ENCODE results near the gene AMBRA1.

Gene AMBRA1

DNA sequence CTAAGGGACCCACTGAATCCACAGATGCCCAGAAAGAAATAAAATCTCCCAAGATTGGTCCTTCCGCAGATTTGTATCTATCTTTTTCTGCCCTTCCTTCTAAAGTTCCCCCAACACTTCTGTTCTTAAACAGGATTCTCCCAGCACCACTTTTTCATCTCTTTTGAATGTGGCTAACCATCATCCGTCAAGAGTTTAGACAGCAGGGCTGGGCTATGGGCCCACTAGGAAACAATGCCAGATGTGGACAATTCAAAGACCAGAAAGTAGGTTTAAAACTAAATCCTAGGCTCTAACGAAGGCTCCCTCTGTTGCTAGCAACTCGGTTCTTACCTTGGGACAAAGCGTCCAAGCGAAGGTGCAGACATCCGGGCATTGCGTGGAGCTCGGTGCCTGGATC, 100.0 kb downstream of the AMBRA1 start:
- H3K23ac ChIP-seq (ENCODE audit: low read length in 2 of 2), result no peak overlapping the region
- H3K4ac ChIP-seq (ENCODE audit: low read depth in 1 of 2, low read length in 2 of 2), result no peak overlapping the region
- peaks cover 23% of the 10 kb centered on the region for H3K79me1 ChIP-seq (replicated peaks; ENCODE audit: low read length, poor library complexity, severe bottlenecking)
- H3K14ac ChIP-seq (ENCODE audit: low read length in 2 of 2), result no peak overlapping the region
- H3K27me3 ChIP-seq (ENCODE audit: control insufficient read depth in 1 of 2, insufficient read depth in 1 of 2, low read length in 2 of 2), result no peaks in the 10 kb centered on the region
- H3K18ac ChIP-seq (ENCODE audit: low read depth in 1 of 2, low read length in 2 of 2), result no peak overlapping the region
- H4K91ac ChIP-seq (ENCODE audit: low read length), result no peak overlapping the region
- H3K4me1 ChIP-seq (ENCODE audit: control insufficient read depth, insufficient read depth, low read depth, low read length), result no peaks in the 10 kb centered on the region
- no peak overlapping the region for H2BK120ac ChIP-seq (ENCODE audit: low read depth, low read length)
- WGBS, result 96% methylated on average over 9 of the region's 9 CpGs
- peaks cover 5 to 46% of the 10 kb centered on the region in 2 experiments for H3K36me3 ChIP-seq (ENCODE audit: control insufficient read depth in 1 of 2, insufficient read depth in 2 of 2, low read depth in 1 of 2, low read length in 2 of 2)
- H3K4me2 ChIP-seq (ENCODE audit: low read length, poor library complexity, severe bottlenecking), result no peak overlapping the region
- DNase-seq, result no peak
- no peak overlapping the region for H2BK5ac ChIP-seq (ENCODE audit: low read depth, low read length, poor library complexity, severe bottlenecking)
- H2AK5ac ChIP-seq (ENCODE audit: low read length, severe bottlenecking), result no peak overlapping the region
- no peak overlapping the region for H4K8ac ChIP-seq (ENCODE audit: low read length)
- no peak overlapping the region for H3K9ac ChIP-seq (ENCODE audit: low read length)
- no peak overlapping the region for H2BK15ac ChIP-seq (ENCODE audit: low read depth, poor library complexity, severe bottlenecking)
- H3K4me3 ChIP-seq (ENCODE audit: insufficient read depth in 1 of 2, low read depth in 1 of 2, low read length in 2 of 2), result no peak overlapping the region
- no peak overlapping the region for H3K27ac ChIP-seq (ENCODE audit: low read length, poor library complexity, severe bottlenecking)
- no peak overlapping the region for H2AFZ ChIP-seq (ENCODE audit: low read depth, low read length)
- H2BK12ac ChIP-seq (ENCODE audit: low read length in 2 of 2), result no peak overlapping the region
- no peaks in the 10 kb centered on the region for H3K9me3 ChIP-seq (ENCODE audit: control insufficient read depth, low read length)

DNA sequence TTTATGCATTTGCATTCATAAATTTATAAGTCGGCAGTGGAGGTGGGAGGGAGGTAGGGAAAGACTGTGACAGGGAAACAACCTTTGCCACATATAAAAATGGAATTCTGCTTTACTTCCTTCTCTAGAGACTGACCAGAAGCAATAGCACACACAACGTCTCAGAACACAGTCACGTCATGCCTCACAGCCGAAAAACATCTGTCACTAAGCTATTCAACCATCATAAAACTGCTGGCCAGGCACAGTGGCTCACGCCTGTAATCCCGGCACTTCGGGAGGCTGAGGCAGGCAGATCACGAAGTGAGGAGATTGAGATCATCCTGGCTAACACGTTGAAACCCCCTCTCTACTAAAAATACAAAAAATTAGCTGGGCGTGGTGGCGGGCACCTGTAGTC, 101.3 kb downstream of the AMBRA1 start:
- Histone ChIP-seq H4K8ac (ENCODE audit: low read length) (no peak overlapping the region), H3K4ac (ENCODE audit: low read depth in 1 of 2, low read length in 2 of 2) (no peak overlapping the region), H3K23ac (ENCODE audit: low read length in 2 of 2) (no peak overlapping the region), H3K14ac (ENCODE audit: low read length in 2 of 2) (no peak overlapping the region), H3K18ac (ENCODE audit: low read depth in 1 of 2, low read length in 2 of 2) (no peak overlapping the region), H2BK15ac (ENCODE audit: low read depth, poor library complexity, severe bottlenecking) (no peak overlapping the region), H2AK5ac (ENCODE audit: low read length, severe bottlenecking) (no peak overlapping the region), H3K4me2 (ENCODE audit: low read length, poor library complexity, severe bottlenecking) (no peak overlapping the region), H3K9me3 (ENCODE audit: control insufficient read depth, low read length) (no peaks in the 10 kb centered on the region), H2AFZ (ENCODE audit: low read depth, low read length) (no peak overlapping the region), H3K79me1 (replicated peaks; ENCODE audit: low read length, poor library complexity, severe bottlenecking) (peaks cover 20% of the 10 kb centered on the region), H4K91ac (ENCODE audit: low read length) (no peak overlapping the region), H2BK120ac (ENCODE audit: low read depth, low read length) (no peak overlapping the region), H2BK12ac (ENCODE audit: low read length in 2 of 2) (no peak overlapping the region), H3K4me3 (ENCODE audit: insufficient read depth in 1 of 2, low read depth in 1 of 2, low read length in 2 of 2) (no peak overlapping the region), H2BK5ac (ENCODE audit: low read depth, low read length, poor library complexity, severe bottlenecking) (no peak overlapping the region), H3K27me3 (ENCODE audit: control insufficient read depth in 1 of 2, insufficient read depth in 1 of 2, low read length in 2 of 2) (no peaks in the 10 kb centered on the region), H3K9ac (ENCODE audit: low read length) (peak overlapping the region; percentile 65), H3K36me3 (ENCODE audit: control insufficient read depth in 1 of 2, insufficient read depth in 2 of 2, low read depth in 1 of 2, low read length in 2 of 2) (peaks cover 5 to 40% of the 10 kb centered on the region in 2 experiments), H3K27ac (ENCODE audit: low read length, poor library complexity, severe bottlenecking) (no peak overlapping the region), H3K4me1 (ENCODE audit: control insufficient read depth, insufficient read depth, low read depth, low read length) (no peaks in the 10 kb centered on the region)
- DNase-seq, result peak; percentile 45
- WGBS, result 55% methylated on average over 11 of the region's 11 CpGs

DNA sequence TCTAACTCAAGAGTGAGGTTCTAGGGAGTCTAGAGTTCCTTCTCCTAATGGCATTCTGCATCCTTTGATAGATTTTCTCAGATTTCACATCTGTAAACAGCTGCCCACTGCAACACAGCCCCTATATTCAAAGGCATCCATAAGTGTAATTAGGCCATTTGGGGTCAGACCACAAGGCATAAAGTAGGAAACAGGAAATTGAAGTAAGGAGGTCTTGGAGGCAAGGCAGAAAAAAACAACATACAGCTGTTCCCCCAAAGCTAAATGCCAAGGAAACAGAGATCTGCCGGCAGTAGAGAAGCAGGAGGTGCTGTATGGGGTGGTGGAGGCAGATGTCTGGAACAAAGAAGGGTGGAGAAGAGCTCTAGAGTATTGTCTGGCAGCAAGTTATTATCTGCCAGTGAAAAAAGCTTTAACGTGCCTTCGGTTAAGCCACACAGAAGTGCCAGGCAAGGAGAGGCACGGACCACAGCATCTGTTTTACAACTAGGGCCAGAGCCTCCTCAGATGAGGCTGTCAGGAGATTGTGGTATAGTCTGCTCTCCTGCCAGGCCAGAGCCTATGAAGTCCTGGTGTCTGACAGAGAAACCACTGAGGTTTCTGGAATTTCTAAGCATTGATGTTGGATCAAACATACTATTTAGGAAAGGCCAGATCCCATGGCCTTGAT, 102.0 kb downstream of the AMBRA1 start:
- H2BK5ac ChIP-seq (ENCODE audit: low read depth, low read length, poor library complexity, severe bottlenecking), result no peak overlapping the region
- H4K8ac ChIP-seq (ENCODE audit: low read length), result no peak overlapping the region
- no peak overlapping the region for H2BK120ac ChIP-seq (ENCODE audit: low read depth, low read length)
- no peak overlapping the region for H3K18ac ChIP-seq (ENCODE audit: low read depth in 1 of 2, low read length in 2 of 2)
- H3K9me3 ChIP-seq (ENCODE audit: control insufficient read depth, low read length), result no peaks in the 10 kb centered on the region
- no peak overlapping the region for H2AK5ac ChIP-seq (ENCODE audit: low read length, severe bottlenecking)
- 47% methylated on average over 4 of the region's 4 CpGs for WGBS
- peak; percentile 33 for DNase-seq
- peaks cover 20% of the 10 kb centered on the region for H3K79me1 ChIP-seq (replicated peaks; ENCODE audit: low read length, poor library complexity, severe bottlenecking)
- no peak overlapping the region for H3K4me2 ChIP-seq (ENCODE audit: low read length, poor library complexity, severe bottlenecking)
- H3K4me1 ChIP-seq (ENCODE audit: control insufficient read depth, insufficient read depth, low read depth, low read length), result no peaks in the 10 kb centered on the region
- no peak overlapping the region for H2AFZ ChIP-seq (ENCODE audit: low read depth, low read length)
- H3K4ac ChIP-seq (ENCODE audit: low read depth in 1 of 2, low read length in 2 of 2), result no peak overlapping the region
- H3K27ac ChIP-seq (ENCODE audit: low read length, poor library complexity, severe bottlenecking), result no peak overlapping the region
- H3K14ac ChIP-seq (ENCODE audit: low read length in 2 of 2), result no peak overlapping the region
- H3K27me3 ChIP-seq (ENCODE audit: control insufficient read depth in 1 of 2, insufficient read depth in 1 of 2, low read length in 2 of 2), result no peaks in the 10 kb centered on the region
- H3K9ac ChIP-seq (ENCODE audit: low read length), result peak overlapping the region; percentile 65
- H2BK15ac ChIP-seq (ENCODE audit: low read depth, poor library complexity, severe bottlenecking), result no peak overlapping the region
- no peak overlapping the region for H4K91ac ChIP-seq (ENCODE audit: low read length)
- no peak overlapping the region for H3K23ac ChIP-seq (ENCODE audit: low read length in 2 of 2)
- H3K36me3 ChIP-seq (ENCODE audit: control insufficient read depth in 1 of 2, insufficient read depth in 2 of 2, low read depth in 1 of 2, low read length in 2 of 2), result peaks cover 5 to 38% of the 10 kb centered on the region in 2 experiments
- H3K4me3 ChIP-seq (ENCODE audit: insufficient read depth in 1 of 2, low read depth in 1 of 2, low read length in 2 of 2), result no peak overlapping the region
- H2BK12ac ChIP-seq (ENCODE audit: low read length in 2 of 2), result no peak overlapping the region

- Histone ChIP-seq H2AFZ (ENCODE audit: low read depth, low read length) (no peak overlapping the region), H2BK12ac (ENCODE audit: low read length in 2 of 2) (no peak overlapping the region), H3K4me2 (ENCODE audit: low read length, poor library complexity, severe bottlenecking) (no peak overlapping the region), H2AK5ac (ENCODE audit: low read length, severe bottlenecking) (no peak overlapping the region), H4K91ac (ENCODE audit: low read length) (no peak overlapping the region), H3K18ac (ENCODE audit: low read depth in 1 of 2, low read length in 2 of 2) (no peak overlapping the region), H3K27me3 (ENCODE audit: control insufficient read depth in 1 of 2, insufficient read depth in 1 of 2, low read length in 2 of 2) (no peaks in the 10 kb centered on the region), H3K36me3 (ENCODE audit: control insufficient read depth in 1 of 2, insufficient read depth in 2 of 2, low read depth in 1 of 2, low read length in 2 of 2) (peaks cover 5 to 38% of the 10 kb centered on the region in 2 experiments), H3K14ac (ENCODE audit: low read length in 2 of 2) (no peak overlapping the region), H3K9ac (ENCODE audit: low read length) (no peak overlapping the region), H3K27ac (ENCODE audit: low read length, poor library complexity, severe bottlenecking) (no peak overlapping the region), H2BK5ac (ENCODE audit: low read depth, low read length, poor library complexity, severe bottlenecking) (no peak overlapping the region), H4K8ac (ENCODE audit: low read length) (no peak overlapping the region), H3K4me3 (ENCODE audit: insufficient read depth in 1 of 2, low read depth in 1 of 2, low read length in 2 of 2) (no peak overlapping the region), H3K79me1 (replicated peaks; ENCODE audit: low read length, poor library complexity, severe bottlenecking) (peaks cover 17% of the 10 kb centered on the region), H3K4ac (ENCODE audit: low read depth in 1 of 2, low read length in 2 of 2) (no peak overlapping the region), H3K9me3 (ENCODE audit: control insufficient read depth, low read length) (no peaks in the 10 kb centered on the region), H2BK120ac (ENCODE audit: low read depth, low read length) (no peak overlapping the region), H3K4me1 (ENCODE audit: control insufficient read depth, insufficient read depth, low read depth, low read length) (peaks cover 1% of the 10 kb centered on the region), H2BK15ac (ENCODE audit: low read depth, poor library complexity, severe bottlenecking) (no peak overlapping the region), H3K23ac (ENCODE audit: low read length in 2 of 2) (no peak overlapping the region)
- peak; percentile 37 for DNase-seq
Observed at GRCh38 chr11:46490666-46491065, 103.2 kb downstream of the AMBRA1 start.
